ENCODE data around the gene CD6.

Gene CD6

GRCh38 chr11:61049859-61050258 is 78.4 kb downstream of the CD6 start:
- DNase-seq (ENCODE audit: low spot score in 2 of 2), result no peak
- no peaks in the 10 kb centered on the region for H3K9me3 ChIP-seq
- H3K36me3 ChIP-seq (replicated peaks), result no peaks in the 10 kb centered on the region
- in situ Hi-C loops (cut with MboI; ENCODE audit: low sequenced_read_pairs), result no loop called here
- peaks cover 2% of the 10 kb centered on the region; the same call in 1 of the 2 replicates for H3K27me3 ChIP-seq (ENCODE audit: low read depth)
- no peaks in the 10 kb centered on the region for H3K4me1 ChIP-seq
- no peak overlapping the region for H3K4me3 ChIP-seq

DNA sequence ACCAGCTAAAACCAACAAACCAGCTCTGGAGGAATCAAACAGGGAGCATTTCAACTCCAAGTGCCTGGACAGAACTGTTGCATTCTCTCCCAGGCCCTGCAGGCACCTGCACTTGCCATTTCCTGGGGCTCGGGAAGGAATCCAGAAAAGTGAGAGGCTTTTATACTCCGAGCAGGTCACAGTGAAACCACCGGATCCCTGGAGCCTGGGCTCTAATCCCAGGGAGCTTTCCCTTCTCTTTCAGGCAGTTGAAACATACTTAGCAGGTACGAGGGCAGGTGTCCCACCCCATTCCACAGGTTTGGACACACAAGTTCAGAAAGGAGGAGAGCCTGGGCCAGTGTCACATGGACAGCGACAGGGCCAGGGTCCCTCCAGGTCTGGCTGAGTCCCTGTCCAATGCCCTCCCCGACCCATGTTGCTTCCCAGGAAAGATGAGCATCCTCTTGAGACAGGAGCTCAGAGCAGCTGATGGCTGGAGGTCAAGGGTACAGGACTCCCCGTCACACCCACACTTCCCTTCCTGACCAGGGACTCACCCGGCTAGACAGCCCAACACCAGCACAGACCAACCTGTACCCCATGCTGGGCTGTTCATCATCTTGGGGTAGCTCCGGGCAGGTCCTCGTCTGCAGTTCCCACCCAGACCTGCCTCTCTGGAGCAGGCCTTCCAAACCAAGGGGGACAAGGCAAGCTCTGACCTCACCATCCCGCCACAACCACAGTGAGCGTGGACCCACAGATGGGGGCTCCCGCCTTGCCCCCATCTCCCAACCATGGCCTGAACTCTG is 80.9 kb downstream of the CD6 start:
- Histone ChIP-seq H3K9me3 (no peaks in the 10 kb centered on the region), H3K4me3 (no peak overlapping the region), H3K36me3 (replicated peaks) (no peaks in the 10 kb centered on the region), H3K4me1 (no peaks in the 10 kb centered on the region), H3K27me3 (ENCODE audit: low read depth) (peaks cover 2% of the 10 kb centered on the region; the same call in 1 of the 2 replicates)
- in situ Hi-C loops (cut with MboI; ENCODE audit: low sequenced_read_pairs), result no loop called here
- no peak for DNase-seq (ENCODE audit: low spot score in 2 of 2)

- peaks cover 2% of the 10 kb centered on the region; the same call in 1 of the 2 replicates for H3K27me3 ChIP-seq (ENCODE audit: low read depth)
- no peaks in the 10 kb centered on the region for H3K36me3 ChIP-seq (replicated peaks)
- no peak overlapping the region for H3K4me3 ChIP-seq
- no peak for DNase-seq (ENCODE audit: low spot score in 2 of 2)
- in situ Hi-C loops (cut with MboI; ENCODE audit: low sequenced_read_pairs), result no loop called here
- H3K9me3 ChIP-seq, result no peaks in the 10 kb centered on the region
- no peaks in the 10 kb centered on the region for H3K4me1 ChIP-seq
Measured at GRCh38 chr11:61053191-61053590, 81.7 kb downstream of the CD6 start.

DNA sequence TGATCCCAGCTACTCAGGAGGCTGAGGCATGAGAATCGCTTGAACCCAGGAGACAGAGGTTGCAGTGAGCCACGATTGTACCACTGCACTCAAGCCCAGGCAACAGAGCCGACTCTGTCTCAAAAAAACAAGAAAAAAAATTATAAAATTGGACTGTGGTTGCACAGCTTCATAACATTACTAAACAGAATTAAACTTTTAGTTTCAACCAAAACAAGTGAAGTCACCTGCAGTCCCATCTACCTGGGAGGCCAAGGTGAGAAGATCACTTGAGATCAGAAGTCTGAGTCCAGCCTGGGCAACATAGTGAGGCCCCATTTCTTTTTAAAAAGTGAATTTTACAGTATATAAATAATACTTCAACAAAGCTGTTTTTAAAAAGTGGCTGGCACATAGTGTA is 83.0 kb downstream of the CD6 start:
- no peaks in the 10 kb centered on the region for H3K27me3 ChIP-seq (ENCODE audit: low read depth)
- in situ Hi-C loops (cut with MboI; ENCODE audit: low sequenced_read_pairs), result no loop called here
- H3K4me3 ChIP-seq, result no peak overlapping the region
- no peak for DNase-seq (ENCODE audit: low spot score in 2 of 2)
- no peaks in the 10 kb centered on the region for H3K9me3 ChIP-seq
- no peaks in the 10 kb centered on the region for H3K4me1 ChIP-seq
- no peaks in the 10 kb centered on the region for H3K36me3 ChIP-seq (replicated peaks)

DNA sequence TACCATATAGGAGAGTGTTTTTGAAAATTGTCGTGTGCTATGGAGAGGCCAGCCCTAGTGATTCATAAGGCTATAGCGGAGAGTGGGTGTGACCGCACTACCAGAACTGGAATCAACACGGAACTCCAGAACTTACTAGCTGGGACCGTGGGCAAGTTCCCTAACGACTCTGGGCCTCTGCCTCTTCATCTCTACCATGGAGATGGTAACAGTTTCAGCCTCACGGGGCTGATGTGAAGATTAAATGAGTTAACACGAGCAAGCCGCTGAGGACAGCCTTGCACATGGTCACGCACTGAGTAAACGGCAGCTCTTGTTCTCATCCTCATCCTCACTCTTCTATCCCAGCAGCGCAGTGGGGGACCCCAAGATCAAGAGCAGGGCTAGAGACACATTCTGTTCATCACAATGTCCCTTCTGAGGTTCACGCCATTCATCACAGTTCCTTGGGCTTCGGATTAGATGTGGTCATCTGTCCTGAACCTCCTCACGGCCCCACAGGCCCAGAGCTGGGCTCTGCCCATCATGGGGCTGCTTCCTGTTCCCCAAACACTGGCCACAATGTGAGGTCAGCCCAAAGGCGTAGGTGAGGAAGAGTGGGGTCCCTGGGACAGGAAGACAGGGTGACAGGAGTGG is 83.6 kb downstream of the CD6 start:
- Histone ChIP-seq H3K9me3 (no peaks in the 10 kb centered on the region), H3K27me3 (ENCODE audit: low read depth) (no peaks in the 10 kb centered on the region)
- in situ Hi-C loops (cut with MboI; ENCODE audit: low sequenced_read_pairs), result no loop called here

GRCh38 chr11:61055776-61056175 is 84.3 kb downstream of the CD6 start:
- Histone ChIP-seq H3K36me3 (replicated peaks) (no peaks in the 10 kb centered on the region), H3K4me1 (no peaks in the 10 kb centered on the region), H3K27me3 (ENCODE audit: low read depth) (no peaks in the 10 kb centered on the region), H3K9me3 (no peaks in the 10 kb centered on the region), H3K4me3 (no peak overlapping the region)
- in situ Hi-C loops (cut with MboI; ENCODE audit: low sequenced_read_pairs), result no loop called here
- no peak for DNase-seq (ENCODE audit: low spot score in 2 of 2)

More for the DNA sequence above, 83.6 kb downstream of the CD6 start:
- H3K4me1 ChIP-seq, result no peaks in the 10 kb centered on the region
- no peak for DNase-seq (ENCODE audit: low spot score in 2 of 2)
- no peak overlapping the region for H3K4me3 ChIP-seq
- H3K36me3 ChIP-seq (replicated peaks), result no peaks in the 10 kb centered on the region

GRCh38 chr11:61056571-61056970 is 85.1 kb downstream of the CD6 start:
- Histone ChIP-seq H3K4me1 (no peaks in the 10 kb centered on the region), H3K27me3 (ENCODE audit: low read depth) (no peaks in the 10 kb centered on the region), H3K4me3 (no peak overlapping the region), H3K36me3 (replicated peaks) (no peaks in the 10 kb centered on the region), H3K9me3 (no peaks in the 10 kb centered on the region)
- no peak for DNase-seq (ENCODE audit: low spot score in 2 of 2)
- in situ Hi-C loops (cut with MboI; ENCODE audit: low sequenced_read_pairs), result no loop called here

DNA sequence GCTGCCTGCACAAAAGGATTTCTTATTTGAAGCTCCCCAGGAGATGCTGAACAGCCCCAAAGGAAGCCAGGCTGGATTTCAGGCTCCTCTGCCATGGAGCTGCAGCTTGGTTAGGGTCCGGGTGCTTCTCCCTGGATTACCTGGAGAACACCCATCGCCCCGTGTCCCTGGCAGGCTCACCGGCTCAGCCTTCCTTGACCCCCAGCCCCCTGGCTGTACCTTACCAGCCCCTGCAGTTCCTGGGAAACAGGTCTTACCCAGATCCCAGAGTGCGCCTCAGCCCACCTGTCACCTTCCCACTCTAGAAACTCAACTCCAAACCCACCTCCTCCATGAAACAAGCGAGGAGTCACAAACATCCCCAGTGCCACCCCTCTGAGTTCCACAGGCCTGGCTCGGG is 85.5 kb downstream of the CD6 start:
- in situ Hi-C loops (cut with MboI; ENCODE audit: low sequenced_read_pairs), result no loop called here
- Histone ChIP-seq H3K36me3 (replicated peaks) (no peaks in the 10 kb centered on the region), H3K27me3 (ENCODE audit: low read depth) (no peaks in the 10 kb centered on the region), H3K4me1 (no peaks in the 10 kb centered on the region), H3K4me3 (no peak overlapping the region), H3K9me3 (no peaks in the 10 kb centered on the region)
- DNase-seq (ENCODE audit: low spot score in 2 of 2), result no peak

DNA sequence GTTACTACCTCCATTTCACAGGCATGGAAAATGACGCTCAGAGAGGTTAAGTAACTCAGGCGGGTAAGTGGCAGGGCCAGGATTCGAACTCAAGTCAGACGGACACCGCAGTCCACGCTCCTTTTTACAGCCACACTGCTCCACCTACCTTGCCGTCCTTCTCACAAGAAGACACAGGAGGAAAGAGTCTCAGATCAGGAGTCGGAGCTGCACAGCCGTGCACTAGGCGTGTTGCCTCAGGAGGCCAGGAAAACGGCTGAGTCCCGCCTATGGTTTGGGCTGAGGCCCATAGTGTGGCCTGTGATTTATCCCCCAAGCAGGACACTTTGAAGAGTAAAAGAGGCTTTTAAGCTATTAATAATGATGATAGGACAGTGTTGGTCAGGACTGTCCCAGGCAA is 86.1 kb downstream of the CD6 start:
- no peak for DNase-seq (ENCODE audit: low spot score in 2 of 2)
- Histone ChIP-seq H3K36me3 (replicated peaks) (no peaks in the 10 kb centered on the region), H3K4me3 (no peak overlapping the region), H3K27me3 (ENCODE audit: low read depth) (no peaks in the 10 kb centered on the region), H3K9me3 (no peaks in the 10 kb centered on the region), H3K4me1 (no peaks in the 10 kb centered on the region)
- in situ Hi-C loops (cut with MboI; ENCODE audit: low sequenced_read_pairs), result no loop called here

GRCh38 chr11:61058583-61059259 is 87.2 kb downstream of the CD6 start:
- Histone ChIP-seq H3K36me3 (replicated peaks) (no peaks in the 10 kb centered on the region), H3K27me3 (ENCODE audit: low read depth) (no peaks in the 10 kb centered on the region), H3K9me3 (no peaks in the 10 kb centered on the region), H3K4me3 (no peak overlapping the region), H3K4me1 (no peaks in the 10 kb centered on the region)
- in situ Hi-C loops (cut with MboI; ENCODE audit: low sequenced_read_pairs), result no loop called here
- DNase-seq (ENCODE audit: low spot score in 2 of 2), result no peak

- H3K27me3 ChIP-seq (ENCODE audit: low read depth), result no peaks in the 10 kb centered on the region
- no peak overlapping the region for H3K4me3 ChIP-seq
- DNase-seq (ENCODE audit: low spot score in 2 of 2), result no peak
- H3K36me3 ChIP-seq (replicated peaks), result no peaks in the 10 kb centered on the region
- no peaks in the 10 kb centered on the region for H3K9me3 ChIP-seq
- no peaks in the 10 kb centered on the region for H3K4me1 ChIP-seq
- in situ Hi-C loops (cut with MboI; ENCODE audit: low sequenced_read_pairs), result no loop called here
Measured at GRCh38 chr11:61059260-61059752, 87.8 kb downstream of the CD6 start.

DNA sequence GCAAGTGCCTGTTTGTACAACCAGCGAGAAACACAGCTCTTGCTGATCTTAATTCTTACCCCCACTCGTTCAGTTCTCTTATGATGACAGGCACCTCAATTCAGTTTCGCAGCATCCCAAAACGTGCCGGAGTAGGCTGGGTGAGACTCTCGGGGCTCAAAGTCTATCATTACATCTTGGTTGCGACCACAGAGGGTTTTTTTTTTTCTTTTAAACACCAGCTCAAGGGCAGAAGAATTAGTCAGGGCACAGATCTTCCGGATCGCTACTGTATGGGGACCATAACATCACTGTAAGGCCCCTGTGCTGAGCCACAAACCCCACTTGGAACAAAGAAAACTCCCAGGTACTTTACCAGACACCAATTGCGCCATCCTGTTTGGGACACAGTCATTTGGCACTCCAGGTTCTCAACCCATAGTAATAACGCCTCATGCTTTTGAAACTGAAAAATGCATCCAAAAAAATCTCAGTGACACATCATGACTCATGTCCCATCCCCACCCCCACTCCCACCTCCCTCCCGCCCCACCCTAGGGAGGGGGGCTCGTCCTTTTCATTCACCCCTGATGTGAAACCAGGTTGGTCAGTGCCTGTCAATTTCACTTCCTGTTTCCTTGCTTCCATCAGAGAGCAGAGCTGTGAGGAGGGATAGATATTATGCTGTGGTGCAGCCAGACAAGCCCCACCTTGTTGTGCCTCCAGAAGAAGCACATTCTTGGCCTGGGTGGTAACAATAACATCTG is 89.8 kb downstream of the CD6 start:
- no peak for DNase-seq (ENCODE audit: low spot score in 2 of 2)
- Histone ChIP-seq H3K4me3 (no peak overlapping the region), H3K9me3 (no peaks in the 10 kb centered on the region), H3K36me3 (replicated peaks) (no peaks in the 10 kb centered on the region), H3K27me3 (ENCODE audit: low read depth) (no peaks in the 10 kb centered on the region), H3K4me1 (no peaks in the 10 kb centered on the region)
- in situ Hi-C loops (cut with MboI; ENCODE audit: low sequenced_read_pairs), result no loop called here

DNA sequence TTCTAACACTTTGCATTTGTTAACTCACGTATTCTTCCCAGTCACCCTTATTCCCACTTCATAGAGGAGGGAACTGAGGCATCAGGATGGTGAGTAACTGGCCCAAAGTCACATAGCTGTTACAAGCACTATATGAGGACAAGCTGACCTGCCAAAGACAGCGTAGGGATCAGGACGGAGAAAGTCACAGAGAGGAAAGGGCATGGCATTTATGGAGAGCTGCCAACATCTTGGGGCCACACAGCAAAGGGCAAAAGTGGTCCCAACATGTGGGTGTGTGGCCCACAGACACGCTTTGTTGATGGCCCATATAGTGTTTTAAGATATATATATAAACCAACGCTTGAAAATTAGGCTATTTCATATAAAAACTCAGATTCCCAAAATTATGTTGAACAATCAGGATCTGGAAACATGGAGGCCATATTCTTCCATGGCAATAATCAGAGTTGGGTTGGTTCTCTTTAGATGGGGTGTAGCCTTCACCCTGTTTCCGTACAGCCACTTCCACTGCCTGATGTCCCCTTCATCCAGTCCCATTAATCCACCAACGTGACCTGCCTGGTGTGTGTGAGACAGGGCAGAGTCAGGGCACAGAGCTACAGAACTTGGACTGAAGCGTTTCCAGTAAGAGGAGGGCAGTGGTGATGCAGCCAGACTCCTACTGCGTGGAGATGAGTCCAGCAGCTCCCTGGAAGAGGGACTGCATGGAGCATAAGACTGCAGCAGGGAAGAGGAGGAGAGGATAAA is 90.9 kb downstream of the CD6 start:
- Histone ChIP-seq H3K27me3 (ENCODE audit: low read depth) (no peaks in the 10 kb centered on the region), H3K36me3 (replicated peaks) (no peaks in the 10 kb centered on the region), H3K4me1 (no peaks in the 10 kb centered on the region), H3K9me3 (no peaks in the 10 kb centered on the region), H3K4me3 (no peak overlapping the region)
- in situ Hi-C loops (cut with MboI; ENCODE audit: low sequenced_read_pairs), result no loop called here
- no peak for DNase-seq (ENCODE audit: low spot score in 2 of 2)

Measured in HAP-1 (cell line).